Renal pelvis (tissue), 4 donors: ENCODE data around the gene PGLYRP4. TPM values are rescaled to one million over a fixed set of nuclear protein-coding genes. Genes with fewer than 3 reads are reported as not detected.

Source experiments
- DNase-seq: peaks from one replicate; pipeline ENCODE4 v3.0.0-alpha.2; 2013
- polyA plus RNA-seq, 3 donors: library from polyadenylated mRNA; unstranded; fragments of 120-200 nt; gene quantifications; one replicate each; pipeline ENCODE4 v1.2.1, GENCODE V29; 2013; ENCODE audit not compliant: insufficient read length in 3 of 3

Gene PGLYRP4
- polyA plus RNA-seq, 3 donors, result not detected

DNA sequence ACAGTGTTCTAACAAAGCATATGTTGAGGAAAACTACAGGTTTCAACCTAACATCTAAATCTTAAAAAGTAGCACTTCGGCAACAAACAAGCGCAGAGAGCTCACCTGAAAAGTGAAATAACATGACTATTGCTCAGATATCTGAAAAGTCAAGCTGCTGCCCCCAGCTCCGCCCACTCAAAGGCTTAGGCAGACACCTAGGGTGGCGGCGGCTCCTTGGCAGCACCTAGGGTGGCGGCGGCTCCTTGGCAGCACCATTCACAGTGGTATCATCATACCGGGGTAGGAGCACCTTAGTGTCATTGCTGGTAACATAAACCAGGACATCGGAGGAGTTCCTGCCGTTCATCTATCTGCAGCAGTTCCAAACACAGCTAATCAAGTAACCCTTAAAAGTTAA lies 30.9 kb upstream of the PGLYRP4 start:
- no peak for DNase-seq

DNA sequence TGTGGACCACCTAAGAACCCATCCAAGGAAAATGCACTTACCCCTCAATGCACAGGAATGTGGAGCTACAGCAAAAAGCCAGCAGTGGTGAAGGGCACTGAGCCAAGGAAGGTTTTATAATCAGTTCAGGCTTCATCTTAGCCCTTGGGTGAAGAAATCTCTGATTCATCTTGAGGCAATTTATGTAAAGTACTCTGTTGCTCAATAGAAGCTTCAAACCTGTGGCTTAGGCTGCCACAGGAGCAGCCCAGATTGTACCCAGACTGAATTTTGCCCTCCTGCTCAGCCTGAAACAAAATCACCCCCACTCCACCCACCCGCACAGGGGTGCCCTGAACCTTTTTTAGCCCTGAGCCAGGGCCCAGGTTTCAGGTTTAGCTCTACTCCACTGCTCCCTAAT lies 26.9 kb upstream of the PGLYRP4 start, which contains the start of gene S100A12:
Gene S100A12, minus strand, starts transcription at position 111 of the 400 bp plus-strand sequence. CDS start 1,029 bp downstream, outside the sequence.
- no peak for DNase-seq

DNA sequence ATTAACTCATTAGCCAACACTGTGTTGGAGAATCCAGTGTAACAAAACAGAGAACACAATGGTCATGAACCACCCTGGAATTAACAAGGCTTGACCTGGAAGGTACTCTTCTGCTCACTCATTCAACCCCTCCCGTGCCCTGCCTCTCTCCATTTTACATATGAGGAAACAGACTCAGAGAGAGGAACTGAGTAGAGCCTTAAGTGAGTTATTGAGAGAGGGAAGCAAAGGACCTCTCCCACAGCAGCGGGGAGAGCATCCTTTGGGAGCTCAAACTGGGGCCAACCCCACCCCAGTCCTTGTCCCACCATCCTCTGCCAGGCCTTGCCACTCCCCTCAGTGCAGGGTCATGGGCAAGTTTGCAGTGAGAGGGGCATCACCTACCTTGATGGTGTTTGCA lies 25.4 kb upstream of the PGLYRP4 start:
- DNase-seq, result no peak

DNA sequence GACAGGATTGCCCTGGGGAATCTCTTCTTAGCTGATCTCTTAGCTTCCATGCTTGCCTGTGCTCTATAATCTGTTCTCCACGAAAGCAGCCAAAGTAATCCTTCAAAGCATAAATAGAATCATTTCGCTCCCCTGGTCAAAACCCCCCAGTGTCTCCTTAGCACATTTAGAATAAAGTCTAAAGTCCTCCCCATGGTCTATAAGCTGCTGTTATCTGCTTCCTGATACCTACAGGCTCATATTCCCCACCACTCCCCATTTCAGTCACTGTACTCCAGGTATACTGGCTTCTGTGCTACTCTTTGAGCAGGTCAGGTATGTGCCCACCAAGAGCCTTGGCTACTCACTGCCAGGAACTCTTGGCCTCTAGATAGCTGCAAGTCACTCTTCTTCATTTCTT lies 23.9 kb upstream of the PGLYRP4 start:
- DNase-seq, result no peak

DNA sequence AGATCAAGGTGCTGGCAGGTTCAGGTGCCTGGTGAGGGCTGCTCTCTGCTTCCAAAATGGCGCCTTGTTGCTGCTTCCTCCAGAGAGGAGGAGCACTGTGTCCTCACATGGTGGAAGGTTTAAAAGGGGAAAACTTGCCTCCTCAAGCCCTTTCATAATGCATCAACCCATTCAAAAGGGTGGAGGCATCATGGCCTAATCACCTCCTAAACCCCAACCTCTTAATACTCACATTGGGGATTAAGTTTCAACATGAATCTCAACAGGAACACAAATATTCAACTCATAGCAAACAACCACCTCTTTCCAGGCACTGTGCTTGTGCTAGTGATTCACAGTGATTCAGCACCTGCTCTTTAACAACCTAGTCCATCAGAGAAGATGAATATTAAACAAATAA lies 22.6 kb upstream of the PGLYRP4 start:
- no peak for DNase-seq

DNA sequence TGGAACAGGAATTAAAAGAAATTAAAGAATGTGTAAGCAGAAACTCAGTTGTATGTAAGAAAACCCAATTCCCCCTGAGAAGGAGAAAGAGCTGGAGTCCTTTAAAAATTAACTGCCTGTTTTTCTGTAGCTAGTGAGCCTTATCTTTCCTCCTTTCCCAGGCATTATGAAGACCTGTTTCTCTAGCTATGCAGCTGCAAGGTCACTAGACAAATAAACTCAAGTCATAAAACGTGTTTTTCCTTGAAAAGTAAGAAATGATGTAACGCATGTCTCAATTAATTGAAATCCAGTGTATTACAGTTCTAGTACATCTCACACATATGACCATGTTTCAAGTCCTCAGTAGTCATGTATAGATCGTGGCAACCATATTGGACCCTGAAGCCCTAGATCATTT lies 21.5 kb upstream of the PGLYRP4 start:
- DNase-seq, result peak; percentile 35

DNA sequence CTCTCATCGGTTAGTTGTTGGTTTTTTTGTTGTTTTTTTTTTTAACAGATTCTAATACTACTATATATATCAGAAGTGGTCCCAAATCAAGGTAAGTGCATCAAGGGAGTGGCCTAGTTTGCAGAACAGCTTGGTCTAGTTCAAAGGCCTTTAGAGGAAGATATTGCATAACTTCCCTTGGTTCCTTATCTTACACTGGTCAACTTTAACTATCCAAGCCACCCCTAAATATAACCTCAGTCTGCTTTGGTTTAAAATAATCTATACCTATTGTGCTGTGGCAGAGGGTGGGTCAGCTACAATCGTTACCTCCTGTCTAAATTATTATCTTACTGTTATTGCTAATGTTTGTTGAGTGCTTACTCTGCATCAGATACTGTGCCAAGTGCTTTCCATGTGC lies 19.9 kb upstream of the PGLYRP4 start:
- no peak for DNase-seq

DNA sequence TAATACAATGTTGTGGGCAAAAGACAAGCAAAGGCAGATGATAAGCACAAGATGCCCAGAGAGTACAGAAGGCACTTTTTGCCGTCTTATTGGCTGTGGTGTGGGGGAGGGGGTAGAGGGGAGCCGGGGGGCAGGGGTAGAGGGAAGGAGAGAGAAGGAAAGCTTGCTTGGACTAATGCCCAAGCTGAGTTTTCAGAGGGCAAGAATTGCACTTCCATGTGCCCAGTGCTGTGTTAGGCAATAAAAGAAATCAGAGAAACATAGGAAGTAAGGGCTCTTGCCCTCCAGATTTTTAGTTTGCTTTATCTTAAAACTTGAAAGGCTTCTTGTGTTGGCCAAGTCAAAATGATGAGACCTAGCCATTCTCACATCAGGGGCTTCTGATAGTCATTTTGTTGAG lies 18.4 kb upstream of the PGLYRP4 start:
- DNase-seq, result no peak

DNA sequence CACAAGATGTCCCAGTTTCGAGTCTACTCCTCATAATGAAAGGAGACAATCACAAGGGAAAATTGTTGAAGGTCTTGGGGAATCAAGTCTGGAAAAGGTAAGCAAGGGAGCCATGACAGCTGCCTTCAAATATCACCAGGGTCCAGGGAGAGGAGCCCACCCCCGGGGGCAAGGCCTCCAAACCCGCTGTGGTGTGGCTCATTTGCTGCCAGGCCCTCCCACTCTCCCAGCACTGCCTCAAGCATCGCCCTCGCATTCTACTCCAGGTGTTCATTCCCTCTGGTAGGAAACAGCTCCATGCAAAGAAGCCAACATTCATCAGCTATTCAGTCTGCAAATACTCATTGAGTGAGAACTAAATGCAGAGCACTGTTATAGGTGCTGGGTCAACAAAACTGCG lies 17.6 kb upstream of the PGLYRP4 start:
- no peak for DNase-seq

DNA sequence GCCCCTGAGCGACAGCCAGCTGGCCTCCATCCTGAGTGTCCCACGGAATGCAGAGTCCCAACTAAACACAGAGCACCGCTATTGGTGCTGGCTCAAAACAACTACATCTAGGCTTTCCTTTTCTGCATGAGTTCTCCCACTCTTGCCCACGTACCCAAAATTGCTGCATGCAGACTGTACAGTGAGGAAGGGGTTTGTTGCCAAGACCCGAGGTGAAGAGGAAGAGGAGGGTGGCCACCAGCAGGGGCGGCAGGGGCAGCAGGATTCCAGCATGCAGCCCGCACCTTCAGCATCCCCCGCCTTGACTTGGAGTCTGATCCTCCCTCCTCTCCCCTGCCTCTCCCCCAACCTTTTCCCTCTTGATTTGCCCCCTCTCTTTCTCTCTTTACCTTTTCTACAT lies 17.1 kb upstream of the PGLYRP4 start:
- no peak for DNase-seq

DNA sequence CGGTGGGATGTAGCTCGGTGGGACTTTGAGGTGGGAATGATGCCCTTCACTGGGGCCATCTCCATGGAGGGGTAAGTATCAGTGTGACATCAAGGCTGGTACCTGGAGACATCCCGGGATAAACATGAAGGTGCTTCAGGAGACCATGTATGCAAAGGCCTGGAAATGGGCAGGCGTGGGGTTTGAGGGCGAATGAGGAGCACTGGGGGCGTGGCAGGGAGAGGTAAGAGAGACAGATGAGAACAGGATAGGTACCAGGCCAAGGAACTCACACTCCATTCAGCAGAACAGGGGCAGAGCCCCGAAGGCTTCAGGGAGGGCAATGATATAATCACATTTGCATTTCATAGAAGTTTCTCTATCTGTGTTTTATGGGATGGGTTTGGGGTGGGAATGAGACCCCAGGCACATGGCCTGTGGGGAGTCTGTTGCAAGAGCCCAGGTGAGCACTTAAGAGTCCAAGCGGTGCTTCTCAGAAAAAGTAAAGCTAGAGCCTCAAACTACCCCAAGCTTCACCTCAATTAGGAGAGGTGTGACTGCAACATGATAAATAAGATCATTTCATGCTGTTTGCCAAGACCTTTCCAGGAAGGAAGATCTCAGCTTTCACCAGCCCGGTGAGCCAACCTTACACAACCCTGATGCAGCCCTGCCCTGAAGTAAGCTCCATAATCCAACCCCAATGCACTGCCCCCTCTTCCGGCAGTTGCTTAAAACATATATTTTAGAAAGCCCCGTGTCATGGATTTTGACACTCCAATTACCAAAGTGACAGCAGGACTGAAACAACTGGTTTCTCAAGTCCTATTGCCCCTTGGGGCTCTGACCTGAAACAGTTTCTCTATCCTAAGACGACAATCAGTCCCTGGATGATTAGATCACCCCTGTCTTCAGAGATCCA lies 16.4 kb upstream of the PGLYRP4 start:
- DNase-seq, result no peak

DNA sequence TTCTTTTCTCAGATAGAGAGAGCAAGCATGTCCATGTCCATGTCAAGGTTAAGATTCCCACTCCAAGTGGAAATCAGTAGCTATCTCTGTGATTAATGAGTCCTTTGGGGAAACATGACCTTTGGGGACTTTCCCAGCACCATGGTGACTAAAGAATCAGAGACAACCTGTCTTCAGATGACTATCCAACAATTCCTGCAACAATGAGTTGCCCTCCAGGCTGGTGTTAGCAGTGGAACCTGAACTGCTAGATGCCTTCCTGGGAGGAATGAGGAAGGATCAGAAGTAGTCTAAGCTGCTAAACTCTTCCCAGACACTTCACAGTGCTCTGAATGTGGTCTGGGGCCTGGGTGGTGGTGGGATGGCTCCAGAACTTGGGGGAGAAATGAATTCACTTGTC lies 15.5 kb upstream of the PGLYRP4 start:
- DNase-seq, result no peak

DNA sequence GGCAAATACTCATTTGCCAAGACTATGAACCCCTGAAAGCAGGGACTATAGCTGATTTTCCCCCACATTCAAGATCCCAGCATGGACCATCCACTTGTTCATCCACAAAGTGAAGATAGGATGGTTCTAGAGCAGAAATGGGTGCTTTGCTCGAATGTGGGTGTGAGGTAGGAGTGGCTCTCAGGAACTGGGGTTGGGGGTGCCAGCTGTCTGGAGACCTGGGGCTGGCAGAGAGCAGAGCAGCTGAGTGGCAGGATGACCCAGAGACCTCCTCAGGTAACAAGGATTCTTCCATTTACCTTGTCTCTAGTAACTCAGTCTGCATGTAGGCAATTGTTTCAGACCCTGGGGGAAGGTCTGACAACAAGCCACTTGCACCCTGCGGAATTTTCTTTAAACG lies 15.0 kb upstream of the PGLYRP4 start:
- DNase-seq, result no peak

DNA sequence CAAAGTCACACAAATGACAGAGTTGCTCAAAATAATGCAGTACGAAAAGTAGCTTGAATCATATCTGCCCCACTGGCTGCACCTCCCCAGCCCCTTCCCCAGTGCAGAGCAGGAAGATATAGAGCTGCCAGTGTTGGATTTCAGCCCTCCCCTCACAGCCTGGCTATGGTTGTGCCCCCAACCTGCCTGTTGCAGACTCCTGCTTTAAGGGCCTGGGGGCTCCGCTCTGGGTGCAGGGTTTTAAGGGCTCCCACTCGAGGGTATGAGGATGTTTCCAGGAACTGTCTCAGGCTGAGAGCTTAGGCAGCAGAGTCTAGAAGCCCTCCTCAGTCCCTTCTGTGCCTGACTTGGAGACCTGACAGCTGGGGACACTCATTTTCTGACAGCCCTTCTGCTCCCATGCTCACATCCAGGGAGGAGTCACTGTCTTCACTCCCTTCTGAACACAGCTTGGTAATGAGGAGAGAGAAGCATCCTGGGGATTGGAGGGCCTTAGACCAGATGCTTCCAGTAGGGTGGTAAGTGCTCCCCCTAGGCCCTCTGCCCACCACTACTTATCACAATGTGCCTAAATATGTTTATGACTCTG lies 13.6 kb upstream of the PGLYRP4 start:
- DNase-seq, result peak; percentile 80

DNA sequence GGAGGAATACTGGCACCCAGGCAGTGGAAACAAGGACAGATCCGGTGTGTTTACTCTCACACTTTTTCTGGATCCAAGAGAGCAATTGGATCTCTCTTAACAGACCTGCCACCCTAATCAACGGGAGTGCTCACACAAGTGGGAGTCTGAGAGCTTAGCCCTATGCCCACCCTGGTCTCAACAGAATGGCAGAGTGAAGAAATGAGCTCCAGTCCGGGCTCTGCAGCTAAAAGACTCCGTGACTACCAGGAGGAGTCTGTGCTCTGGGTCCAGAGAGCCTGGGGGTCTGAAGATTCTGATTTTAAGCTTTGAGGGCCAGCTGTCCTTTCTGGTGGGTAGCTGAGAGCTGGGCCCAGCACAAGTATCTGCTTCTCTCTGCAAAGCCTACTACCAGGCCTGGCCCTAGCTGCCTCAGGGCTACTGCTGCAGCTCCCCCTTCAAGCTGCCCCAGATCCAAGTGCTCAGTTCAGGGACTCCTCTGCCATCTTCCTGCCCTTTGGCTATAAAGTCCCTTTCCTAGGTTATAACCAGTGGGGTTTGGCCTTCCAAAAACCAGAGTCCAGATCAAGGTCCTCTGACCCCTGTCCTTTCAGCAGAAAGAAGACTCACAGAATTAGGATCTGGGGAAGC lies 13.0 kb upstream of the PGLYRP4 start:
- no peak for DNase-seq

DNA sequence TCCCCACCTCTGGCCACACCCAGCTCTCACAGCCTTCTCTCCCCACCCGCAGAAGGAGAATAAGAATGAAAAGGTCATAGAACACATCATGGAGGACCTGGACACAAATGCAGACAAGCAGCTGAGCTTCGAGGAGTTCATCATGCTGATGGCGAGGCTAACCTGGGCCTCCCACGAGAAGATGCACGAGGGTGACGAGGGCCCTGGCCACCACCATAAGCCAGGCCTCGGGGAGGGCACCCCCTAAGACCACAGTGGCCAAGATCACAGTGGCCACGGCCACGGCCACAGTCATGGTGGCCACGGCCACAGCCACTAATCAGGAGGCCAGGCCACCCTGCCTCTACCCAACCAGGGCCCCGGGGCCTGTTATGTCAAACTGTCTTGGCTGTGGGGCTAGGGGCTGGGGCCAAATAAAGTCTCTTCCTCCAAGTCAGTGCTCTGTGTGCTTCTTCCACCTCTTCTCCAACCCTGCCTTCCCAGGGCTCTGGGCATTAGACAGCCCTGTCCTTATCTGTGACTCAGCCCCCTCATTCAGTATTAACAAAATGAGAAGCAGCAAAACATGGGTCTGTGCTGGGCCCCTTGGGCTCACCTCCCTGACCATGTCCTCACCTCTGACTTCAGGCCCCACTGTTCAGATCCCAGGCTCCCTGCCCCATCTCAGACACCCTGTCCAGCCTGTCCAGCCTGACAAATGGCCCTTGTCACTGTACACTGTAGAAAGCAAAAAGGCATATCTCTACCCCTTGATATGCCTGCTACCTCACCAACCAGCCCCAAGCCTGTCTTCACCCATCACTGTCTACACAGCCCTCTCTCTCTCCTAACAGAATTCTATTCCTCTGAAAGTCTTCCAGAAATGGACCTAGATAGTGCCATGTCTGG lies 12.2 kb upstream of the PGLYRP4 start:
- DNase-seq, result no peak

DNA sequence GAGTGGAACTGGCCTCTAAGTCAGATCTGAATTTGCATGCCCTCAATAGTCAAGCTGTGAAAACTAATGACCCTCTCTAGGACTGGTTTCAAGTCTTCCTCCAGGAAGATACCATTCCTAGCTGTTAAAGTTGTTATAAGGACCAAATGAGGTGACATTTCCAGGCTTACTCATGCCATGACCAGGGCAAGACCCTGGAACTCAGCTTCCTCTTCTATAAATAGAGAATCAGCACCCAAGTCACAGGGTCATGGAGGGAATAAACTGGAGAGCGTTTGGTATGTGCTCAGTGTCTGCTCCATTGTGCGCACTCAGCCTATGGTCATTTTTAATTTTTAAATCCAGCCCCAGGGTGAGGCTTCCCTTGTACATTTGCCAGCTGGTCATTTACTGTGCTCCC lies 11.5 kb upstream of the PGLYRP4 start:
- no peak for DNase-seq

DNA sequence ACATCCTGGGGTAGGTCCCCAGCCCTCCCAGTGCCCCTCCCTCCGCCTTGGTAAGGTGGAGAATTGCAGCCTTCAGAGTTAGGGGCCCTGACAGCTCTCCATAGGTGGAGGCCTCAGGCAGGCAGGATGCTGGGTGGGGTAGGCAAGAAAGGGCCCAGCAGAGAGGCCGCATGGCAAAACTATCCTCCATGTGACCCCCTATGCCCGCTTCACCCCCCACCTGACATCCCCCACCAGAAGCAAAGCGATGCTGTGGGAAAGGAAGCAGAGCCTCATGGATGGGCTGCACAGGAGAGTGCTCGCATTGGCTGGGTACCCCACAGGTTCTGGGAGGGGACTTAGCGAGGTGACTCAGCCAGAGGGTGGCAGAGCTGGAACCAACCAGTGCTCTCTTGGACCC lies 10.6 kb upstream of the PGLYRP4 start:
- DNase-seq, result no peak

DNA sequence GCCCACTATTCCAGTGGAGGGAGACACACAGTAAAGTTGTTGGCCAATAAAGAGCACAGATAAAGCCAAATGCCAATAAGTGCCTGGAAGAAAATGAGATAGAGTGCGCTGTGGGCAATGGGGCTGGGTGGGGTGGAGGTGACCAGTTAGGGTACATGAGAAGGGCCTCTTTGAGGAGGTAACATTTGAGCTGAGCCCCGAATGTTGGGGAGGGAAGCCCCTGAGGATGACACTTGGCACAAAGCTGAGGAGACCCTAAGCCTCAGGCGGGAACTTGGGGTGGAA lies 10.0 kb upstream of the PGLYRP4 start:
- no peak for DNase-seq

DNA sequence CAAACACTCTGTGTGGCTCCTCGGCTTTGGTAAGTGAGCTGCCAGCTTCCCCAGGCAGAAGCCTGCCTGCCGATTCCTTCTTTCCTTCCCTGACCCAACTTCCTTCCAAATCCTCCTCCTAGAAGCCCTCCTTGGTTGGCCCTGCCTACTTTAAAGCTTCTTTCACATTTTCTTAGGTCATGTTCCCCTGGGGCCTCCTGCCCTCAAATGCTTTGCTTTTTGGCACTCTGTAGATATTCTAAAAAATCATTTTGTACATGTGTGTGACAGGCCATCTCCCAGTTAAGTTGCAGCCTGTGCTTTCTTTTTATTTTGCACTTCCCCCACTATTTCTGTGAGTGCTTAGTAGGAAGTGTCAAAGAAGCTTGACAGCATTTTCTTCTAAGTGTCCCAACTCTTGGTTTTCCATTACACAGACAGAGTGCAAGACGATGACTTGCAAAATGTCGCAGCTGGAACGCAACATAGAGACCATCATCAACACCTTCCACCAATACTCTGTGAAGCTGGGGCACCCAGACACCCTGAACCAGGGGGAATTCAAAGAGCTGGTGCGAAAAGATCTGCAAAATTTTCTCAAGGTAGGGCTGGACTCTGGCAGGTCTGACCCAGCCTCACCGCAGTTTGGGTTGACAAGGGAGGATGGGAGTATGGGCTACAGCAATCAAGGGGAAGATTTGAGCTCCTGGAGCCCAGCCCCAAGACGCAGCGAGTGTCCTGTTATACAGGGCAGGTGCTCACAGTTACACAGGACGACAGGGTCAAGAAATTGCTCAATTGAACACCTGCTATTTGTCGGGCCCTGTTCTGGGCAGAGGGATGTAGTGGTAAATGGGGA lies 9.4 kb upstream of the PGLYRP4 start, which contains the start of gene S100A9:
Gene S100A9, plus strand, starts transcription at position 2 of the 838 bp plus-strand sequence. Its CDS starts 430 bp downstream, at position 432.
- DNase-seq, result no peak
